ENCODE results near the gene CARM1.

DNA sequence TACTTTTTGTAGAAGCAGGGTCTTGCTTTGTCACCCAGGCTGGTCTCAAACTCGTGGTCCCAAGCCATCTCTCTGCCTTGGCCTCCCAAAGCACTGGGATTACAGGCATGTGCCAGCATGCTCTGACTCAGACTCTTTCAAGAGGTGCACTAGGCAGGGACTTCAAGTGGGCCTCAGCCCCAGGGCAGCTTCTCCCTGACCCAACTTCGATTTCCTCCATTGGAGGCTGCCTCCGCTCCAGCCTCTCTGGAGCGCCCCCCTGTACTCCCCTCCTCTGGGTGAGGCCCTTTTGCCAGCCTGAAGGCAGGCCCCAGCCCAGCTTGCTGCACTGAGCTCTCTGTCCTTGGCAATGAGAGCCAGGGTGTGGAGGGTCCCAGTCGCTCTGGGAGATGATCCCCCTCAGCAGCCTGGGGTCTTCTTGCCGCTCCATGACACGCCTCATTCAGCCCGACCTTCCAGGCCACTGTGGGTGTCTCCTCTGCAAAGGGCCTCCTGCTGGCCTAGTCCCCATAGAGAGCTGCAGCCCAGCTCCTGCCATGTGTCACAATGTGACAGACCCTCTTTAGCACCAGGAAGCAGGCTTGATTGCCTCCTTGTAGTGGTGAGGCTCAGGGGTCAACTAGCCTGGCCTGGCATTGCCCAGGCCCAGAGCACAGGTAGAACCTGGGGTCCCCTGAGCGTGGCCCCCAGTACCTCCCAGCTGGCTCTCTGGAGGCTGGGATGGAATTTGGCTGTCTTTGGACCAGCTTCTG, 16.4 kb downstream of the CARM1 start:
- TF ChIP-seq, protein P1, sequence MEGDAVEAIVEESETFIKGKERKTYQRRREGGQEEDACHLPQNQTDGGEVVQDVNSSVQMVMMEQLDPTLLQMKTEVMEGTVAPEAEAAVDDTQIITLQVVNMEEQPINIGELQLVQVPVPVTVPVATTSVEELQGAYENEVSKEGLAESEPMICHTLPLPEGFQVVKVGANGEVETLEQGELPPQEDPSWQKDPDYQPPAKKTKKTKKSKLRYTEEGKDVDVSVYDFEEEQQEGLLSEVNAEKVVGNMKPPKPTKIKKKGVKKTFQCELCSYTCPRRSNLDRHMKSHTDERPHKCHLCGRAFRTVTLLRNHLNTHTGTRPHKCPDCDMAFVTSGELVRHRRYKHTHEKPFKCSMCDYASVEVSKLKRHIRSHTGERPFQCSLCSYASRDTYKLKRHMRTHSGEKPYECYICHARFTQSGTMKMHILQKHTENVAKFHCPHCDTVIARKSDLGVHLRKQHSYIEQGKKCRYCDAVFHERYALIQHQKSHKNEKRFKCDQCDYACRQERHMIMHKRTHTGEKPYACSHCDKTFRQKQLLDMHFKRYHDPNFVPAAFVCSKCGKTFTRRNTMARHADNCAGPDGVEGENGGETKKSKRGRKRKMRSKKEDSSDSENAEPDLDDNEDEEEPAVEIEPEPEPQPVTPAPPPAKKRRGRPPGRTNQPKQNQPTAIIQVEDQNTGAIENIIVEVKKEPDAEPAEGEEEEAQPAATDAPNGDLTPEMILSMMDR (IDR thresholded peaks at IDR 0.05; ENCODE audit: low read length): no peak
- TF ChIP-seq EZH2 (optimal IDR thresholded peaks at IDR 0.05; ENCODE audit: low read depth, low read length): no peak
- no peak for TF ChIP-seq EZH2phosphoT487 (IDR thresholded peaks at IDR 0.05; ENCODE audit: low read length)

Measured in MM.1S (cell line).